PC-3 (cell line): ENCODE results near the gene GAS7.

Source experiments
- CTCF ChIP-seq: fragments of 300-600 bp; sonication (generic); conservative IDR thresholded peaks from 2 replicates; pipeline ENCODE4 v1.5.1; 2017; ENCODE audit warnings: antibody characterized with exemption, low read depth, mild to moderate bottlenecking, low read length
- EZH2 ChIP-seq: fragments of 300-600 bp; sonication (generic); IDR thresholded peaks from one replicate; pipeline ENCODE4 v1.6.1; 2017; ENCODE audit warnings: antibody characterized with exemption, mild to moderate bottlenecking, low read length; ENCODE audit not compliant: unreplicated experiment

- TF ChIP-seq CTCF (no peak), EZH2 (no peak)
Observed at GRCh38 chr17:9976283-9977179, 221.9 kb downstream of the GAS7 start.
